ENCODE data around the gene SLC25A34.

SLC25A34 gene

GRCh38 chr1:15756143-15757015 is 20.3 kb downstream of the SLC25A34 start:
- DNase-seq, result no peak

- no peak for DNase-seq
Measured at GRCh38 chr1:15757016-15757543, 21.0 kb downstream of the SLC25A34 start.

GRCh38 chr1:15757575-15758342 is 21.7 kb downstream of the SLC25A34 start:
- DNase-seq, result no peak

DNA sequence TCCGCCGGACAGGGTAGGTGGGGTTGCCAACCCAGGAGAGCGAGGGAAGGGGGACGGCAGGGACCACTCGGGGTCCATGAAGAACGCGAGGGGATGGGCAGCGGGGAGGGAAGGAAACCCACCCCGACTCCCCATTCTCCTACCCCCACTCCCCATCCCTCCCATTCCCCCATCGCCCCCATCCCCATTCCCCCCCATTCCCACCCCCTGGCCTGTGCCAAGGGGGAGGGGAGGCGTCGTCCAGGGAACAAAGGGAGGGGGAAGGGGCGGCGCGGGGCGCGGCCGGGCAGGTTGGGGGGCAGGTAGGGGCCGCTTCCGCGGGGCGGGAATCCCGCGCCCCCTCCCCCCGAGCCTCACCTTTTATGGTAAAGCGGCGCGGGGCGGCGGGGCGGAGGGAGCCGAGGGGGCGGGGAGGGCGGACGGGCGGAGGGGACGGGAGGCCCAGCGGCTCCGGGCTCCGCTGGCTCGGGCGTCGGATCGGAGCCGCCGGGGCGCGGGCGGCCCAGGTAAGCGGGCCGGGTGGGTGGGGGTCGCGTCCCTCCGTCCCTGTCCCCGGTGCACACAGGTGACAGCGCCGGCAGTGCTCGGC is 22.4 kb downstream of the SLC25A34 start, which contains the start of gene FBLIM1:
TSS of gene FBLIM1 (plus strand) at position 453 of the 589 bp plus-strand sequence. CDS start 6,189 bp downstream, outside the sequence.
- no peak for DNase-seq

- DNase-seq, result no peak
Measured at GRCh38 chr1:15758953-15759661, 23.0 kb downstream of the SLC25A34 start.

DNA sequence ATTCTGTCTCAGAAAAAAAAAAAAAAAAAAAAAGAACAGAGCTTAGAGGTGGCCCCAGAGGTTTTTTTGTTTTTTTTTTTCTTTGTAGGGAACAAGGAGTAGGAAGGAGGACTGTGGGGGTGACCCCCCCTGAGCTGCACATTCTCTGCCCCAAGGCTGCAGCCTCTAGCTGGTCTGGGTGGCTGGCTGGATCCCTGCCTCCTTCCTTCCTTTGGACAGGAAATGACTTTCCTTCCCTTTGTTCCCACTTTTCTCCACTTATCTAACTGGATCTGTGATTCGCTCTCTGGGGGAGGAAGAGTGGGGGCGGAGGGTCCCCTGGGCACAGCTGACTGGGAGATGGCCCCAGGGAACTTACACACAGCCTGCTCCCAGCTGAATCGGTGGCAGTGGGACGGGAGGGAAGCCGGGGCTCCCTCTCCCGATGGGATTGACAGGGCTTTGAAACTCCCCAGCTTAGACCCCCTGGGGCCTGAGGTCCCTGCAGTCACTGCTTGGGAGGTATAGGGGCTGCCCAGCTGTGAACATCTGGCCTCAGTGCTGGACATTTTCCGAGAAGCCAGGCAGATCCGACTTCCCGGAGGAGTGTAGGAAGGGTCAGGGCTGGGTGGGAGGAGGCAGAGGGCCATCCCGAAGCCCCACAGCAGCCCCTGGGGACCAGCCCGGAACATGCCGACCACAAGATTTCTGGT is 24.6 kb downstream of the SLC25A34 start:
- DNase-seq, result no peak

DNA sequence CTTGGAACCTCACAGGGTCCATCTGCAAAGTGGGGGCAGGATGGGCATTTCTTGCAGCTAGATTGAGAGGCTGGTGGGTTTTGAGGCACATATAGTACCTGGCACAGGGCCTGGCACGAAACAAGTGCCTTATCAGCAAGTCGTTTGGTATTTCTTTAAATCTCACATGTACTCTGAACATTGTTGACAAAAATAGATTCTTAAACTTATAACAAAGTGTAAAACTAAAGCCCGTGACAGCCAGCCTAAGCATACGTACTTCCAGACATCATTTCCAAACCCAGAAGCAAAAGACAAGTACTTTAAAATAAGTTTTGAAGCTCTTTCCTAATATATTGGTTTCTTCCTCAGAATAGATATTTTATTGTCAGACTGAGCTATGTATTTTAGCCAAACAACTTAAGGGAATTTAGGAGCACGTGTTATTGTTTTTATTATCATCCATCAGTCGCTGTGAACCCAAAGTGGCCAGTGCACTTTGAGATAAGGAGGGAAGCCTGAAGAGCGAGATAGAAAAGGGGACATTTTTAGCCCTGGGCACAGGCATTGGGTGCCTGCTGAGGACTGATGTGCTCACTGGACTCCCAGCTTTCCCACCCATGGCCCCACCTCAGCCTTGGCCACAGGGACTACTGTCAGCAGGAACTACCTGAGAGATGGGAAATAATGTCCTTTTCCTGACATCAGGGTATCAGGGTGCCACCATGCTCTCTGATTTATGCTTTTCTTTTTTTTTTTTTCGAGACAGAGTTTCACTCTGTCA is 25.5 kb downstream of the SLC25A34 start:
- no peak for DNase-seq

GRCh38 chr1:15762546-15762945 is 26.5 kb downstream of the SLC25A34 start:
- DNase-seq, result no peak

- no peak for DNase-seq
Measured at GRCh38 chr1:15764269-15764764, 28.3 kb downstream of the SLC25A34 start.

DNA sequence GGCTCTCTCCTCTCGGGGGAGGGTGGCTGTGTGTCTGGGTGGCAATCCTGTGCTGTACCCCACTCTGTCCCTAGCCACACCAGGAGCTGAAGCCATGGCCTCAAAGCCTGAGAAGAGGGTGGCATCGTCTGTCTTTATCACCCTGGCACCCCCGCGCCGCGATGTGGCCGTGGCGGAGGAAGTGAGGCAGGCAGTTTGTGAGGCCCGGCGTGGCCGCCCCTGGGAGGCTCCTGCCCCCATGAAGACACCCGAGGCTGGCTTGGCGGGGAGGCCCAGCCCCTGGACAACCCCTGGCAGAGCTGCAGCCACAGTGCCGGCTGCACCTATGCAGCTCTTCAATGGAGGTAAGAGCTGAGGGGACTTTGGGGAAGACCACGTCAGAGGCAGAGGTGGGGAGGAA is 28.8 kb downstream of the SLC25A34 start:
- DNase-seq, result no peak

DNA sequence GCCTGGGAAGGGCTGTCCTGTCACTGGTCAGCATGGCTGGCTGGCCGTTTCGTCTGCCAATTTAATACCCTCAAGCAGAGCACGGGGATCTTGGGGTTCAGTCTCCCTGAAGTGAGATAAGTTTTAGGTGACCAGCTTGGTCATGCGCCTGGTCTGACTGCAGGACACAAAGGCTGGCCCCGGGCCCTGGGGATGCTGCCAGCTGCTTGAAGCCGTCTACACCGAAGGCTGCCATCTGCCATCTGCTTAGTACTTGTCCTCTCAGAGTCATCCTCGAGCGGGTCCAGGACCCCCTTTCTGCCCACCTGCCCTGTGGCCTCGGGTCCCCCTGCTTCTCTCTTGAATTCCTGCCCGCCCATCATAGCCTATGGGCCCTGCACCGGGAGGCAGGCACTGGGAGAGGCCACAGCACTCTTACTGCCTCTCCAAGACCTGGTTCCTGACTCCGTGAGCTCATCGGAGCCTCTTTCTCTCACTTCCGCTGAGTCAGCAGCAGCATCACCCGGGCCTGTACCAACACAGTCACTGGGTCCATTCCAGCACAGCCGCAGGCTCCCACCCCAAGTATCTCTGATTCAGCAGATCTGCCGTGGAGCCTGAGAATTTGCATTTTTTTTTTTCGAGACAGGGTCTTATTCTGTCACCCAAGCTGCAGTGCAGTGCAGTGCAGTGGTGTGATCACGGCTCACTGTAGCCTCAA is 29.6 kb downstream of the SLC25A34 start:
- DNase-seq, result no peak

- no peak for DNase-seq
Measured at GRCh38 chr1:15767941-15768340, 31.9 kb downstream of the SLC25A34 start.

GRCh38 chr1:15768388-15768787 is 32.3 kb downstream of the SLC25A34 start:
- no peak for DNase-seq

DNA sequence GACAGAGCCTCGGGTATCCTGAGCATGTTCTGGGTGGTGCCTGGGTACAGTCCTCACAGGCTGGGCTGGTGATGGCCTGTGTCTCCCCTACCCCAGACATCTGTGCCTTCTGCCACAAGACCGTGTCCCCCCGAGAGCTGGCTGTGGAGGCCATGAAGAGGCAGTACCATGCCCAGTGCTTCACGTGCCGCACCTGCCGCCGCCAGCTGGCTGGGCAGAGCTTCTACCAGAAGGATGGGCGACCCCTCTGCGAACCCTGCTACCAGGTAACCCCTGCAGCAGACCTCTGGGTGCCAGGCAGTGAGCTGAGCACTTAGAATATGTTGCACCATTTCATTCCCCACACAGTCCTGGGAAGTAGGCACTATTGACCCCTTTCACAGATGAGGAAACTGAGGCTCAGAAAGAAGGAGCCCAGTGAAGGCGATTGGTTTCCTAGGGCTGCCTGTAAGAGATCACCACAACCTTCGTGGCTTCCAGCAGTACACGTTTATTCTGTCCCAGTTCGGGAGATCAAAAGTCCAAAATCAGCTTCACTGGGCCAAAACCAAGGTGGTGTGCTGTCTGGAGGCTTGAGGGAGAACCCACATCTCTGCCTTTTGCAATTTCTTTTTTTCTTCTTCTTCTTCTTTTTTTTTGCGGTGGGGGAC is 34.4 kb downstream of the SLC25A34 start:
- no peak for DNase-seq

DNA sequence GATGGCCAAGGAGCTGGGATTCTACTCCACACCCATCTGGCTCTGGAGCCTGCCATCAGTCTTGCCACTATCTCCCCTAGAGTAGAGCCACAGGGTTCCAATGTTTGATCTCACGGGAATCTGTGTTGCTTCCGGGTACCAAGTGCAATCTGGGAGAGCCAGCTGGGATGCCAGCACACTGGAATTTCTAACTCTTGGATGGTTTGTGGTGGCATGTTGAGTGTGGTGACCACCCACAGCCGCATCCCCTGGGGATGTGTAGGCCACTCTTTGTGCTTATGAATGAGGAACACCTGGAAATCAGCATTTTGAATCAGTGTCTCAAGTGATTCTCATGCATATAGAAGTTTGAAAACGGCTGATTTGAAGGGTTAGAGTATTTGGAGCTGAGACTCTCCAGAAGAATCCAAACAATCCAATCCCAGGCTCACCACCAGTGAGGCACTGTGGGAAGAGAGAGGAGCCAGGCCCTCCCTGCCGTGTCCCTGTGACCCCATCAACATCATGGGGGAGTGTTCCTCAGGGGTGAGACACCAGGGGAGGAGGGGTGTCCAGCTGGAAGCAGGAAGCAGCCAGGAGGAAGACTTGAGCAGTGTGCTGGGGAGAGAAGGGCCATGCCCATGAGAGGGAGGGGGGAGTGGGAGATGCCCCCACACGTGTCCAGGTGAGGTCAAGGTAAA is 35.9 kb downstream of the SLC25A34 start:
- DNase-seq, result no peak

- no peak for DNase-seq
Measured at GRCh38 chr1:15775706-15776105, 39.6 kb downstream of the SLC25A34 start.

DNA sequence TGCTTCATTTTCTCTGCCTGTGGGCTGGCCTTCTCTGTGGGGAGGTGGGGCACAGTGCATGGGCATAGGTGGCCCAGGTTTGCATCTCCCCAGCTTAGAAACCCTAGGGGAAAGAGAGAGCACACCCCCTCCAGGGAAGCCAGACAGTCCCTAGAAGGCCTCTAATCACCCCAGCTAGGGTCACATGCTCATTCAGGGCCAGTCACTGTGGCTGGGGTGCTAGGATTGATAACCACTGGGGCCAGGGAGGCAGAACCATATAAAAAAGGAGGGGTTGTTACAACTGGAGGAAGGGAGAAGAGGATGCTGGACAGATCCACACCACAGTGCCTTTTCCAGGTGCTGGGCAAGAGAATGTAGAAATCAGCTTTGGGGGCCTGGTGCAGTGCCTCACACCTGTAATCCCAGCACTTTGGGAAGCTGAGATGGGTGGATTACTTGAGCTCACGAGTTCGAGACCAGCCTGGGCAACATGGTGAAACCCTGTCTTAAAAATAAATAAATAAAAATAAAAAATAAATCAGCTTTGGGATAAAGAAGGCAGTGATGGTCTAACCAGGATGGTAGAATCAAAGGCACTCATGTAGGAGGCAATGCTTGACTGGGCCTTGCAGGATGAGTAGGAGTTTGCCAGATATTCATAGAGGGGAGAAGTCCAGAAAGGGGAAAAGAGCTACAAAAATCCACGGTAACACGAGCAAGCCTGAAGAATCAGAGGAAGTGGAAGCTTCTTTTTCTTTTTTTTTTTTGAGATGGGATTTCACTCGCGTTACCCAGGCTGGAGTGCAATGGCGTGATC is 42.0 kb downstream of the SLC25A34 start:
- DNase-seq, result no peak

GRCh38 chr1:15785683-15786082 is 49.6 kb downstream of the SLC25A34 start:
- no peak for DNase-seq

Measured in stimulated activated CD4-positive, alpha-beta T cell treated with anti-CD3 and anti-CD28 coated beads, Interleukin-4, amount 100 ng/mL, for 4 hours (primary cell).